Activated CD4-positive, alpha-beta memory T cell treated with anti-CD3 and anti-CD28 coated beads, Interleukin-2, amount 10 ng/mL, durations not matched to agents 7 days and 5 days (primary cell): Measurements from ENCODE around the gene LGALS7B. TPM values are rescaled to one million over a fixed set of nuclear protein-coding genes. Genes with fewer than 3 reads are reported as not detected.

ENCODE experiments used
- CTCF ChIA-PET: fragments of 350-600 bp; sonication (Branson Sonifier 250); formaldehyde crosslinking; loops from one replicate; lab custom pipeline; 2021; ENCODE audit warnings: antibody characterized with exemption, inconsistent platforms; lab: Charles Lee
- POLR2A ChIA-PET: fragments of 350-600 bp; sonication (Branson Sonifier 250); formaldehyde crosslinking; loops from one replicate; lab custom pipeline; 2021; ENCODE audit warnings: antibody characterized with exemption; lab: Charles Lee
- DNase-seq: peaks from one replicate; pipeline ENCODE4 v3.0.0-alpha.2; 2020
- H3K27ac Mint-ChIP-seq: one replicate; pipeline ENCODE4 v1.8.0; 2021; ENCODE audit warnings: mild to moderate bottlenecking, mixed read lengths
- H3K27me3 Mint-ChIP-seq: one replicate; pipeline ENCODE4 v1.8.0; 2021; ENCODE audit warnings: mixed read lengths
- H3K36me3 Mint-ChIP-seq: one replicate; pipeline ENCODE4 v1.8.0; 2021; ENCODE audit warnings: low read depth, mixed read lengths
- H3K4me1 Mint-ChIP-seq: one replicate; pipeline ENCODE4 v1.8.0; 2021; ENCODE audit warnings: mixed read lengths
- H3K4me3 Mint-ChIP-seq: one replicate; pipeline ENCODE4 v1.8.0; 2021; ENCODE audit warnings: mild to moderate bottlenecking, mixed read lengths
- H3K9me3 Mint-ChIP-seq: one replicate; pipeline ENCODE4 v1.8.0; 2021; ENCODE audit warnings: mixed read lengths
- total RNA-seq, 2 experiments: library from RNA; stranded (reverse); gene quantifications; one replicate each; pipeline ENCODE4 v1.2.3, GENCODE V29; 2021

LGALS7B gene
- total RNA-seq, 2 experiments from 2014 or later: not detected

DNA sequence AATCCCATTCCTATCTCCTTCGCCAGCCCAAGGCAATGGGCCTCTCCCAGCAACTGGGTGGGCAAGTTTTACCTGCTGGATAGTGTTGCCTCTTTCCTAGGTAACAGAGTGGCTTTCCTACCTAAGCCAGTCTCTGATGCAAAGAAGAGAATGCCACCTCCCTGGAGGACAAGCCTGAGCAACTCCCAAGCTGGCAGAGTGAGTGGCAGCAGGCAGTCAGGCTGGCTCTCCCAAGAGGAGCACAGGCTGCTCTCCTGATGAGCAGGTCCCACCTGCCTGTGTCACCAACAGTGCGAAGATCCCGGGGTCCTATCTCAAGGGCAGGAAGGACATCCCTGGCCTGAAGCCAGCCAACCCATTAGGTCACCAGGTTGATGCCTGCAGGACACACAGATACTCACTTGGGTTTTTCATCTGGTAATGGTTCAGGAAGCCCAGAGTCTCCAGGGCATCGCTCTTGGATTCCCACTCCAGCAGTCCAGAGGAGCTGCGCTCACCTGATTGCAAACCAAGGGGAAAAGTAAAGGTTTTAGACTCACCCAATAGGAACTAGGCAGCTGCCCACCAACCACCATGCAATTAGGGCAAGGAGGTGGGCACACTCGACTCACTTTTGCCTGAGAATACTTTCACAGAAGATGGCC lies 48.1 kb downstream of the LGALS7B start:
- Mint-ChIP-seq H3K4me3 (no peak overlapping the region), H3K27ac (peak overlapping the region; percentile 52), H3K9me3 (no peaks in the 10 kb centered on the region), H3K4me1 (peaks cover 43% of the 10 kb centered on the region), H3K27me3 (no peaks in the 10 kb centered on the region), H3K36me3 (peaks cover 64% of the 10 kb centered on the region)
- ChIA-PET CTCF (no interaction called here), POLR2A (interaction anchor here (1.0 to 2.8 kb wide), 2 partner anchors 10 to 112 kb away, joined by 3 to 11 read pairs; no protein-coding TSS in a partner anchor)
- DNase-seq: no peak

DNA sequence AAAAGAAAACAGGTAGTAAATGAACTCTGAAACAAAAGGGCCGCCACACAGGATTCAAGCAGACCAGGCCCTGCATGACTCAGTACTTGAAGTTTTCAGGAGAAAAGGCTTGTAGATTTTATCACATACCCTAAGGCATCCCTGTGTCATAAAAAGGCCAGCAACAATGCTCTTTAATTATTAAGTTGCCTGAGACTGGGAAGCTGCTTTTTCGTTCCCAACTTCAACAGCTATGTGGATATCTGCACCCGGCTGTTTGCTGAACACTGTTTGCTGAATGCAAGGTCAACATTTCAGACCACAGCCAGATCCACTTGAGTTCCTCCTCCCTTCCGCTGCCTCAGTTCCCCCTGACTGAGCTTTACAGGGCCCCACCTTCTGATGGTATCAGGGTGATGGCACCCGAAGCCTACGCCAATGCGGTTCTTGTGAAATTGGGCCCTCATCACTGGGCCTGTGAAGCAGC lies 48.7 kb downstream of the LGALS7B start:
- H3K36me3 Mint-ChIP-seq: peaks cover 70% of the 10 kb centered on the region
- H3K4me3 Mint-ChIP-seq: no peak overlapping the region
- H3K27ac Mint-ChIP-seq: peak overlapping the region; percentile 11
- H3K27me3 Mint-ChIP-seq: no peaks in the 10 kb centered on the region
- H3K9me3 Mint-ChIP-seq: no peaks in the 10 kb centered on the region
- ChIA-PET POLR2A (interaction anchor here (0.9 to 2.8 kb wide), 4 partner anchors 10 to 112 kb away, joined by 3 to 11 read pairs (median 5); partner anchors contain the start of gene HNRNPL), CTCF (interaction anchor here (2.1 kb wide), 1 partner anchor 68 kb away, joined by 5 read pairs; no protein-coding TSS in a partner anchor)
- H3K4me1 Mint-ChIP-seq: peaks cover 45% of the 10 kb centered on the region
- DNase-seq: no peak

DNA sequence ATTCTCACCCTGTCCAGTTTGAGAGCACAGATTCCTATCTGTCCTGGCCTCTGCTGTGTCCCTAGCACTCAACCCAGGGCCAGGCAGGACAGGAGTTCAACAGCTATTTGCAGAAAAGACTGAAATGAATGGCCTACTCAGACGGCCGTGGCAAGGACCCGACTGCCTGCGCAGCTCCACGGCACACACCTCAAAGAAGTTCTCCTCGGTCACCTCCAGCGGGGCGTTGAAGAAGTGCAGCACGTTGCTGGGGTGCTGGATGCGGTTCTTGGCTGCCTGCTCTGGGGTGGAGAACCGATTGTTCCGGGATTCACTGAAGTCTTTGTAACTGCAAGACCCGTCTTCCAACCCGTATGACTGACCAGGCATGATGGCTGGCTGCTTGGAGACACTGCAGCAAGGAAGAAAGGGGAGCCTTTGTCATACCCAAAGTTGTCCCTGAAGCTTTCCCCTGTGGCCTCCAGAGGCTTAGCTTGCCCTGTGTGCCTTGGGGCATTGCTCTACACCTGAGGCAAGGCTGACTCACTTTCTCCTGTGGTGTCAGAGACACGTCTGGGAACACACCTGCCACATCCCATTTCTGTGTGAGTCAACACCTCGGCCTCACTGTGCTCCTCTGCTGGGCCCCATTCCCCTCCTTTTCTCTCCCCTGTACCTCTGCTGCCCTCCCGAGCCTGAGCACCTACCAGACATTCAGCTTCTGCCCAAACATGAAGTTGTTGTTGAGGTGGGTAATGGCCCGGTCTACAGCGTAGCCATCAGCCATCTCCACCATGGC lies 49.4 kb downstream of the LGALS7B start:
- H3K27me3 Mint-ChIP-seq: no peaks in the 10 kb centered on the region
- H3K36me3 Mint-ChIP-seq: peaks cover 77% of the 10 kb centered on the region
- peak overlapping the region; percentile 61 for H3K27ac Mint-ChIP-seq
- peak; percentile 32 for DNase-seq
- H3K4me3 Mint-ChIP-seq: no peak overlapping the region
- H3K4me1 Mint-ChIP-seq: peaks cover 48% of the 10 kb centered on the region
- CTCF ChIA-PET: interaction anchor here (2.1 kb wide), 1 partner anchor 69 kb away, joined by 5 read pairs; no protein-coding TSS in a partner anchor
- no peaks in the 10 kb centered on the region for H3K9me3 Mint-ChIP-seq
- POLR2A ChIA-PET: interaction anchor here (0.7 to 2.8 kb wide), 8 partner anchors 9 to 325 kb away, joined by 3 to 11 read pairs (median 3); partner anchors contain the start of gene HNRNPL

DNA sequence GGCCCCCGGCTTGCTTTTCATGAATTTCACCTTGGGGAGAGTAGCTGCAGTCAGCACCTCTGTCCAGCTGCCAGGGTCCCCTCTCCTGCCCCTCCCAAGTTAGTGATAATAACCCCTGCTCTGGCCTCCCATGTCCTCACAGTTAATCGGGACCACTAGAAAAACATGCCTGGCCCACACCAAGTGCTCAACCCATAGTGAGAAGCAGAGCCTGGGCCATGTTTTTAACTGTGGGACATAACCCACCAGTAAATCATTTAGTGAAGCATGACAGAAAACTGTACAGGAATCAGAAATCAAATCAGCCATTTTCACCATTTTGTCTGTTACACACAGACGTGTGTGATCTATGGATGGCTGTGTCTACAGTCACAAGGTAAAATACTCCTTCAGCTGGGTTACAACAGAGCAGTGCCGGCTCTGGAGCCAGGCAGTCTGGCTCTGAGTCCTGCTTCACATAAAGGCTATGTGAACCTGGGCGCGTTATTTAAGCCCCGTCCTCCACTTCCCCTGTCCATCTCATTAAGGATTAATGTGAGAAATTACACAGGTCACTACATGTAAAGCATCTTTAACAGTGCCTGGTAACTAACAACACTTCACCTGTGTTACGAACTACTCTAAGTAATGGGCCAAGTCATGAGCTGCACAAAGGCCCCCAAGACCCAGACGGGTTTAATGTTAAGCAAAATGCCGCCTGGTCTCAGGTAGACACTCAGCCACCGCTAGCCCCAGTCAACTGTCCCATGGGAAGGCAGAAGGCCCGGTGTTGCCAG lies 50.2 kb downstream of the LGALS7B start:
- Mint-ChIP-seq H3K4me1 (peaks cover 52% of the 10 kb centered on the region), H3K27me3 (no peaks in the 10 kb centered on the region), H3K36me3 (peaks cover 85% of the 10 kb centered on the region), H3K4me3 (no peak overlapping the region), H3K27ac (peak overlapping the region; percentile 61), H3K9me3 (no peaks in the 10 kb centered on the region)
- DNase-seq: no peak
- CTCF ChIA-PET: interaction anchor here (2.1 kb wide), 2 partner anchors 69 to 91 kb away, joined by 5 to 6 read pairs; partner anchors contain the start of genes MRPS12 and SARS2
- POLR2A ChIA-PET: interaction anchor here (0.7 to 2.8 kb wide), 6 partner anchors 8 to 325 kb away, joined by 3 to 11 read pairs (median 3); partner anchors contain the start of gene HNRNPL

DNA sequence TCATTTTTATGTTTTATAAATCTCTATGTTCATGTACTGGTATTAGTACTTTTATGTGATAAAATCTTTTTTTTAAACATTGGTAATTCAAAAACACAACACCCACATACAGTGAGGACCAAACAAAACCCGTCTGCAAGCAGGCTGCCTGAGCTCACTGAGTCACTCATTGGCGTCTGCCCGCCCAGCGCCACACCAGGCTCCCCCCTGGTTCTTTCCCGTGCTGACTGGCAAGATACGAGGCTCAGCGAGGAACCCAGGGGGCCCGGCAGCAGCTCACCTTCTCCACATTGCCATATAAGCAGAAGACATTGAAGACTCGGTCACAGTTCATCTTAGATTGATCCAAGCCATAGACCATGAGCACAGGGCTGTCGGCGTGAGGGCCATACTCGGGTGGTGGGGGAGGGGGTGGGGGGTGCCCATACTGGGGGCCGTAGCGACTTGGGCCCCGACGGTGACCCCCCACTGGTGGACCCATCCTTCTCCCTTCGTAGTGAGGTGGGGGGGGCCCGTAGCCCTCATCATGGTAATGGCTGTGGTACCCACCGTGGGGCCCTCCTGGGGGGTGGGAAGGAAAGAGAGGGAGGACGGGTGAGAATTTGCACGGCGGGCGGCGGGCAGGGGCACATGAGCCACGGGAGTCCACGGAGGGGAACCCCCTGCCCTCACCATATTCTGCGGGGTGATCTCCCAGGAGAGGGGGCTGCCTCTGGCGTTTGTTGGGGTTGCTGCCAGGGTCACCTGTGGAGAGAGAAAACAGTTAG lies 51.0 kb downstream of the LGALS7B start:
- H3K4me3 Mint-ChIP-seq: no peak overlapping the region
- ChIA-PET CTCF (interaction anchor here (1.0 to 2.1 kb wide), 3 partner anchors 8 to 90 kb away, joined by 3 to 6 read pairs (median 5); partner anchors contain the start of genes ECH1, MRPS12 and SARS2), POLR2A (interaction anchor here (1.2 to 2.8 kb wide), 5 partner anchors 8 to 39 kb away, joined by 3 to 37 read pairs (median 7); partner anchors contain the start of genes ECH1 and RINL)
- peaks cover 93% of the 10 kb centered on the region for H3K36me3 Mint-ChIP-seq
- H3K27ac Mint-ChIP-seq: peak overlapping the region; percentile 44
- no peaks in the 10 kb centered on the region for H3K27me3 Mint-ChIP-seq
- no peaks in the 10 kb centered on the region for H3K9me3 Mint-ChIP-seq
- peaks cover 58% of the 10 kb centered on the region for H3K4me1 Mint-ChIP-seq
- DNase-seq: no peak

DNA sequence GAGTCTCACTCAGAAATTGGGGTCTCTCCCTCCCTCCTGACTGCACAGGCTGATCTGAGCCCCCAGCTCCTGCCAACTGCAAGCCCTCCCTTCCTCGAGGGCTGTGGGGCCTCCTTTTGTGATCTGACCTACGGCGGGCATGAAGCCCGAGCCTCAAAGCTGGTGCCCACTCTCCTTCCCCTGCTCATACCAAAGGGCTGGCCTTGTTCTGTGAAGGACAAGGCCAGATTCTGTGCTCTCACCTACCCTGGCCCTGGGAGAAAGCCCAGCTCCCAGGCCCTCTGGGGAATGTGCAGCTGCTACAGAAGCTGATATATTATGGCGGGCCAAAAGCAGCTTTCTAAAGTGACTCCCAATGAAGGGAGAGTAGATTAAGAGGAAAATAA lies 51.6 kb downstream of the LGALS7B start:
- Mint-ChIP-seq H3K4me1 (peaks cover 62% of the 10 kb centered on the region), H3K9me3 (no peaks in the 10 kb centered on the region), H3K27me3 (no peaks in the 10 kb centered on the region), H3K4me3 (no peak overlapping the region), H3K36me3 (peaks cover 93% of the 10 kb centered on the region), H3K27ac (peak overlapping the region; percentile 93)
- CTCF ChIA-PET: interaction anchor here (1.0 to 2.1 kb wide), 2 partner anchors 9 to 90 kb away, joined by 3 to 6 read pairs; partner anchors contain the start of genes ECH1, MRPS12 and SARS2
- DNase-seq: no peak
- POLR2A ChIA-PET: interaction anchor here (1.2 to 2.7 kb wide), 3 partner anchors 9 to 38 kb away, joined by 4 to 37 read pairs (median 7); partner anchors contain the start of genes ECH1 and RINL

Other genes starting within 250 kb of the LGALS7B start
- 100 to 1,000 TPM; 374 to 383 TPM for gene MAP4K1, start 171.2 kb upstream of the LGALS7B start, total RNA-seq
- 100 to 1,000 TPM; 297 TPM for gene EIF3K, start 170.0 kb upstream of the LGALS7B start, total RNA-seq
- gene ACTN4, start 141.6 kb upstream of the LGALS7B start, total RNA-seq: 100 to 1,000 TPM; 532 to 534 TPM
- gene CAPN12, start 44.7 kb upstream of the LGALS7B start, total RNA-seq: 10 to 100 TPM; 22.9 to 24.9 TPM
- gene LGALS7, start 15.7 kb upstream of the LGALS7B start, total RNA-seq: not detected
- under 1 TPM; 0.81 to 0.93 TPM for gene LGALS4, start 23.7 kb downstream of the LGALS7B start, total RNA-seq
- gene ECH1, start 42.6 kb downstream of the LGALS7B start, total RNA-seq: 100 to 1,000 TPM; 188 to 195 TPM
- gene HNRNPL, start 60.8 kb downstream of the LGALS7B start, total RNA-seq: 100 to 1,000 TPM; 457 to 464 TPM
- gene RINL, start 89.1 kb downstream of the LGALS7B start, total RNA-seq: 10 to 100 TPM; 79.9 to 82.2 TPM
- 10 to 100 TPM; 51.4 to 53.2 TPM for gene SIRT2, start 110.4 kb downstream of the LGALS7B start, total RNA-seq
- gene NFKBIB, start 110.8 kb downstream of the LGALS7B start, total RNA-seq: 10 to 100 TPM; 40.2 to 40.8 TPM
- gene CCER2, start 123.0 kb downstream of the LGALS7B start, total RNA-seq: under 1 TPM; 0.80 to 0.83 TPM
- 10 to 100 TPM; 28.4 to 32.7 TPM for gene SARS2, start 141.6 kb downstream of the LGALS7B start, total RNA-seq
- 10 to 100 TPM; 44.6 to 48.5 TPM for gene MRPS12, start 141.7 kb downstream of the LGALS7B start, total RNA-seq
- gene FBXO17, start 186.5 kb downstream of the LGALS7B start, total RNA-seq: under 1 TPM in 1 of 2 experiments, not detected in 1; 0.20 TPM
- under 1 TPM in 1 of 2 experiments, not detected in 1; 0.18 TPM for gene FBXO27, start 243.3 kb downstream of the LGALS7B start, total RNA-seq